Epithelial cell of proximal tubule (primary cell): Measurements from ENCODE around the gene C17orf75. TPM values are rescaled to one million over a fixed set of nuclear protein-coding genes. Genes with fewer than 3 reads are reported as not detected.

Source experiments
- DNase-seq: peaks from one replicate; pipeline ENCODE4 v3.0.0-alpha.2; 2011; ENCODE audit warnings: low read depth
- H3K4me3 ChIP-seq: 2 replicates; pipeline ENCODE4 v1.5.1; 2011; ENCODE audit warnings: low read depth, mild to moderate bottlenecking, low read length
- total RNA-seq: library from RNA; depleted of rRNA; stranded (reverse); fragments of >200 nt; gene quantifications from 2 replicates; pipeline ENCODE4 v1.2.3, GENCODE V29; 2015
- TF ChIP-seq, protein P1 (sequence below): conservative IDR thresholded peaks from 2 replicates; pipeline ENCODE4 v1.5.1; 2012; ENCODE audit warnings: low read depth, mild to moderate bottlenecking, low read length

C17orf75 gene
- total RNA-seq, 1 donor from 2014 or later, result 22.1 TPM

DNA sequence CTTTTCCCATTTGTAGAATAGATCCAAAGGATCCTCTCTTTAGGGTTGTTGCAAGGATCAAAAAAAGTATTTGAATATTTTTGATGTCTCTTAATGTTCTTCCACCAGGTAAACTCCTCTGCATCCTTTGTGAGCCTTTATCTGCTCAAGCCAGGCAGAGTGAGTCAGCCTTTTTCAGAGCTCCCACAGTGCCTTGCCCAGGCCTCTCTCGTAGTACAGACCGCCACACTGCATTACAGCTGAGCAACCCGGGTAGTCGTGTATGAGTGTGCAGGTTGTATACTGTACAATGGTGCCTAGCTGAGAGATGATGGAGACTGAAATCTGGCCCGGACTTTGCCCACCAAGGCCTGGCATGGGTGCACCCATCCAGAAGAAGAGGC is 55.5 kb downstream of the C17orf75 start:
- TF ChIP-seq, protein P1, sequence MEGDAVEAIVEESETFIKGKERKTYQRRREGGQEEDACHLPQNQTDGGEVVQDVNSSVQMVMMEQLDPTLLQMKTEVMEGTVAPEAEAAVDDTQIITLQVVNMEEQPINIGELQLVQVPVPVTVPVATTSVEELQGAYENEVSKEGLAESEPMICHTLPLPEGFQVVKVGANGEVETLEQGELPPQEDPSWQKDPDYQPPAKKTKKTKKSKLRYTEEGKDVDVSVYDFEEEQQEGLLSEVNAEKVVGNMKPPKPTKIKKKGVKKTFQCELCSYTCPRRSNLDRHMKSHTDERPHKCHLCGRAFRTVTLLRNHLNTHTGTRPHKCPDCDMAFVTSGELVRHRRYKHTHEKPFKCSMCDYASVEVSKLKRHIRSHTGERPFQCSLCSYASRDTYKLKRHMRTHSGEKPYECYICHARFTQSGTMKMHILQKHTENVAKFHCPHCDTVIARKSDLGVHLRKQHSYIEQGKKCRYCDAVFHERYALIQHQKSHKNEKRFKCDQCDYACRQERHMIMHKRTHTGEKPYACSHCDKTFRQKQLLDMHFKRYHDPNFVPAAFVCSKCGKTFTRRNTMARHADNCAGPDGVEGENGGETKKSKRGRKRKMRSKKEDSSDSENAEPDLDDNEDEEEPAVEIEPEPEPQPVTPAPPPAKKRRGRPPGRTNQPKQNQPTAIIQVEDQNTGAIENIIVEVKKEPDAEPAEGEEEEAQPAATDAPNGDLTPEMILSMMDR, result no peak
- DNase-seq, result no peak
- H3K4me3 ChIP-seq, result no peak overlapping the region

GRCh38 chr17:32285746-32286517 is 56.0 kb downstream of the C17orf75 start:
- no peak overlapping the region for H3K4me3 ChIP-seq
- no peak for DNase-seq
- TF ChIP-seq, protein P1, result no peak

GRCh38 chr17:32285306-32285705 is 56.7 kb downstream of the C17orf75 start:
- DNase-seq, result no peak
- no peak overlapping the region for H3K4me3 ChIP-seq
- TF ChIP-seq, protein P1, result no peak

- no peak overlapping the region for H3K4me3 ChIP-seq
- TF ChIP-seq, protein P1, result no peak
- DNase-seq, result no peak
These were observed 58.2 kb downstream of the C17orf75 start for GRCh38 chr17:32283745-32284201.

GRCh38 chr17:32281011-32281451 is 60.9 kb downstream of the C17orf75 start:
- DNase-seq, result no peak
- H3K4me3 ChIP-seq, result no peak overlapping the region
- TF ChIP-seq, protein P1, result no peak

GRCh38 chr17:32279891-32280716 is 61.9 kb downstream of the C17orf75 start:
- TF ChIP-seq, protein P1, result no peak
- no peak for DNase-seq
- H3K4me3 ChIP-seq, result no peak overlapping the region
